ENCODE measurements around the gene CBLB. TPM values are rescaled to one million over a fixed set of nuclear protein-coding genes. Genes with fewer than 3 reads are reported as not detected.

The CBLB gene
- total and polyA plus RNA-seq, 9 donors = 14.8 to 133 (median 40.5) TPM

- no peak overlapping the region for H3K4me3 ChIP-seq
- H3K27me3 ChIP-seq = no peaks in the 10 kb centered on the region
- H3K9me3 ChIP-seq = no peaks in the 10 kb centered on the region
- TF ChIP-seq EP300 (IDR thresholded peaks at IDR 0.05) (no peak), CTCF (IDR thresholded peaks at IDR 0.05) (no peak), POLR2A (IDR thresholded peaks at IDR 0.05) (no peak)
- WGBS, 3 donors = 84 to 89% (median 87%) methylated on average over 4 of the region's 4 CpGs
- no peak overlapping the region for H3K27ac ChIP-seq
- H3K36me3 ChIP-seq = no peaks in the 10 kb centered on the region
- DNase-seq = no peak
- peaks cover 5% of the 10 kb centered on the region for H3K4me1 ChIP-seq (ENCODE audit: insufficient read depth)
- intact Hi-C loops (cut with DNase I) = no loop called here
These were observed 4.6 kb downstream of the CBLB start for GRCh38 chr3:105864212-105864611.

GRCh38 chr3:105863608-105864007, 5.2 kb downstream of the CBLB start:
- intact Hi-C loops (cut with DNase I) = no loop called here
- Histone ChIP-seq H3K27me3 (no peaks in the 10 kb centered on the region), H3K4me3 (no peak overlapping the region), H3K4me1 (ENCODE audit: insufficient read depth) (peaks cover 5% of the 10 kb centered on the region), H3K9me3 (no peaks in the 10 kb centered on the region), H3K36me3 (no peaks in the 10 kb centered on the region), H3K27ac (no peak overlapping the region)
- no peak for DNase-seq
- TF ChIP-seq EP300 (IDR thresholded peaks at IDR 0.05) = no peak
- no peak for TF ChIP-seq POLR2A (IDR thresholded peaks at IDR 0.05)
- no peak for TF ChIP-seq CTCF (IDR thresholded peaks at IDR 0.05)
- 95 to 100% (median 98%) methylated on average over 1 of the region's 1 CpG for WGBS, 3 donors

GRCh38 chr3:105862217-105862616, 6.6 kb downstream of the CBLB start:
- Histone ChIP-seq H3K27me3 (no peaks in the 10 kb centered on the region), H3K27ac (no peak overlapping the region), H3K4me3 (no peak overlapping the region), H3K9me3 (no peaks in the 10 kb centered on the region), H3K36me3 (no peaks in the 10 kb centered on the region), H3K4me1 (ENCODE audit: insufficient read depth) (peaks cover 5% of the 10 kb centered on the region)
- intact Hi-C loops (cut with DNase I) = no loop called here
- DNase-seq = no peak
- WGBS, 3 donors = 90 to 97% (median 95%) methylated on average over 3 of the region's 3 CpGs
- no peak for TF ChIP-seq CTCF (IDR thresholded peaks at IDR 0.05)
- TF ChIP-seq POLR2A (IDR thresholded peaks at IDR 0.05) = no peak
- TF ChIP-seq EP300 (IDR thresholded peaks at IDR 0.05) = no peak

- WGBS, 3 donors = 55 to 74% (median 57%) methylated on average over 1 of the region's 1 CpG
- Histone ChIP-seq H3K4me3 (no peak overlapping the region), H3K9me3 (no peaks in the 10 kb centered on the region), H3K4me1 (ENCODE audit: insufficient read depth) (peaks cover 4% of the 10 kb centered on the region), H3K27ac (no peak overlapping the region), H3K36me3 (no peaks in the 10 kb centered on the region), H3K27me3 (no peaks in the 10 kb centered on the region)
- no peak for DNase-seq
- TF ChIP-seq EP300 (IDR thresholded peaks at IDR 0.05) = no peak
- TF ChIP-seq POLR2A (IDR thresholded peaks at IDR 0.05) = no peak
- TF ChIP-seq CTCF (IDR thresholded peaks at IDR 0.05) = no peak
- intact Hi-C loops (cut with DNase I) = no loop called here
These were observed 8.2 kb downstream of the CBLB start for GRCh38 chr3:105860641-105861040.

- H3K36me3 ChIP-seq = no peaks in the 10 kb centered on the region
- no peak overlapping the region for H3K27ac ChIP-seq
- 96 to 97% (median 96%) methylated on average over 3 of the region's 3 CpGs for WGBS, 3 donors
- intact Hi-C loops (cut with DNase I) = no loop called here
- DNase-seq = no peak
- peaks cover 3% of the 10 kb centered on the region for H3K4me1 ChIP-seq (ENCODE audit: insufficient read depth)
- no peak overlapping the region for H3K4me3 ChIP-seq
- no peaks in the 10 kb centered on the region for H3K27me3 ChIP-seq
- H3K9me3 ChIP-seq = no peaks in the 10 kb centered on the region
- TF ChIP-seq EP300 (IDR thresholded peaks at IDR 0.05) = no peak
- TF ChIP-seq CTCF (IDR thresholded peaks at IDR 0.05) = no peak
- TF ChIP-seq POLR2A (IDR thresholded peaks at IDR 0.05) = no peak
These were observed 10.8 kb downstream of the CBLB start for GRCh38 chr3:105858017-105858416.

Data from ovary (tissue), 9 donors.